Astrocyte (in vitro differentiated cells and primary cell): ENCODE results near the gene NLRX1.

Experiments used
- CTCF ChIP-seq: IDR thresholded peaks from 2 replicates; pipeline ENCODE4 v1.5.1; 2011; ENCODE audit warnings: low read depth, mild to moderate bottlenecking, inconsistent platforms, low read length, moderate library complexity; ENCODE audit not compliant: insufficient read depth
- EZH2 ChIP-seq: IDR thresholded peaks from 2 replicates; pipeline ENCODE4 v1.6.1; 2012; ENCODE audit warnings: mild to moderate bottlenecking, low read length, inconsistent platforms; ENCODE audit not compliant: insufficient read depth

GRCh38 chr11:119192111-119192510 is 23.6 kb downstream of the NLRX1 start:
- TF ChIP-seq CTCF (no peak), EZH2 (no peak)
